GM12891 (cell line): ENCODE measurements around the gene EFCAB13.
A peak's percentile ranks its signal among the peaks of the same experiment; 100 is the strongest.
"Not testable (repeated sequence)": the region's sequence is repeated elsewhere in the genome, so short reads cannot be mapped to it uniquely, and the experiment has no call there.

Experiments used
- DNase-seq: peaks from one replicate; pipeline ENCODE4 v3.0.0; 2011; ENCODE audit warnings: low spot score; ENCODE audit not compliant: insufficient read length
- FAIRE-seq: peaks from 2 replicates; lab custom pipeline; 2011; peaks lifted over from hg19 to GRCh38; lab: Jason Lieb, UNC
- PAX5 ChIP-seq: IDR thresholded peaks from 2 replicates; pipeline ENCODE4 v1.6.1; 2011; ENCODE audit warnings: low read length, moderate library complexity, mild to moderate bottlenecking; ENCODE audit not compliant: insufficient read depth, severe bottlenecking
- POLR2A ChIP-seq: IDR thresholded peaks from 2 replicates; pipeline ENCODE4 v1.6.1; 2011; ENCODE audit warnings: low read depth, low read length, control low read depth
- POLR2AphosphoS5 ChIP-seq: IDR thresholded peaks from 2 replicates; pipeline ENCODE4 v1.6.1; 2011; ENCODE audit warnings: low read depth, low read length, control low read depth
- POU2F2 ChIP-seq: IDR thresholded peaks from 2 replicates; pipeline ENCODE4 v1.6.1; 2011; ENCODE audit warnings: low read depth, mild to moderate bottlenecking, control low read depth, low read length, moderate library complexity
- SPI1 ChIP-seq: IDR thresholded peaks from 2 replicates; pipeline ENCODE4 v1.6.1; 2011; ENCODE audit warnings: low read depth, low read length, control low read depth
- TAF1 ChIP-seq: IDR thresholded peaks from 2 replicates; pipeline ENCODE4 v1.6.1; 2011; ENCODE audit warnings: low read depth, low read length, control low read depth

EFCAB13 gene

GRCh38 chr17:47325176-47325575, 1.4 kb downstream of the EFCAB13 start:
- no peak for FAIRE-seq
- no peak for DNase-seq
- TF ChIP-seq POLR2AphosphoS5 = no peak

GRCh38 chr17:47330548-47330947, 6.8 kb downstream of the EFCAB13 start:
- FAIRE-seq (no peak), DNase-seq (no peak)
- no peak for TF ChIP-seq SPI1
- no peak for TF ChIP-seq POLR2AphosphoS5
- no peak for TF ChIP-seq POU2F2
- no peak for TF ChIP-seq TAF1
- TF ChIP-seq PAX5 = no peak
- TF ChIP-seq POLR2A = no peak

- no peak for FAIRE-seq
- TF ChIP-seq TAF1 (no peak), POLR2AphosphoS5 (no peak), POU2F2 (no peak), SPI1 (no peak), PAX5 (no peak), POLR2A (no peak)
- no peak for DNase-seq
These were observed 8.5 kb downstream of the EFCAB13 start for GRCh38 chr17:47332287-47332686.

GRCh38 chr17:47335101-47335936, 11.6 kb downstream of the EFCAB13 start:
- FAIRE-seq (no peak), DNase-seq (no peak)
- TF ChIP-seq POLR2AphosphoS5 (no peak), POLR2A (no peak), POU2F2 (no peak), PAX5 (no peak), SPI1 (no peak), TAF1 (no peak)

GRCh38 chr17:47338026-47338425, 14.3 kb downstream of the EFCAB13 start:
- FAIRE-seq = no peak
- TF ChIP-seq PAX5 = no peak
- TF ChIP-seq POU2F2 = no peak
- no peak for TF ChIP-seq TAF1
- no peak for TF ChIP-seq POLR2A
- no peak for TF ChIP-seq SPI1
- TF ChIP-seq POLR2AphosphoS5 = no peak
- DNase-seq = no peak

GRCh38 chr17:47352848-47353247, 29.1 kb downstream of the EFCAB13 start:
- FAIRE-seq (no peak), DNase-seq (no peak)
- TF ChIP-seq SPI1 = peak; percentile 47; the same call in 1 of the 2 replicates
- TF ChIP-seq POLR2A = no peak
- TF ChIP-seq TAF1 = no peak

- FAIRE-seq = no peak
- TF ChIP-seq POU2F2 (no peak), PAX5 (no peak), SPI1 (no peak), TAF1 (no peak), POLR2A (no peak), POLR2AphosphoS5 (no peak)
- no peak for DNase-seq
These were observed 34.9 kb downstream of the EFCAB13 start for GRCh38 chr17:47358652-47359051.

DNA sequence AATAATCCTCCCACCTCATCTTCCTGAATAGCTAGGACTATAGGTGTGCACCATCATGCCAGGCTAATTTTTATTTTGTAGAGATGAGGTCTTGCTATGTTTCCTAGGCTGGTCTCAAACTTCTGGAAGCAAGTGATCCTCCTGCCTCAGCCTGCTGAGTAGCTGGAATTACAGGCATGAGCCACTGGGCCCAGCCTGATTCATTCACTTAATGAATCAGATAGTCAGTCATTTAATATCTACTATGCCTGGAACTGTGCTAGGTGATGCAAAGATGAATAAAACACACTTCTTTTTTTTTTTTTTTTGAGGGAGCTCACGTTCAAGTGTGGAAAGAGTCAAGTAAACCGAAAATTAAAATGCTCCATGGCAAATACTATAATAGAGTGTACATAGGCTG, 39.4 kb downstream of the EFCAB13 start:
- FAIRE-seq (no peak), DNase-seq (no peak)
- no peak for TF ChIP-seq TAF1
- no peak for TF ChIP-seq POLR2AphosphoS5
- no peak for TF ChIP-seq PAX5
- no peak for TF ChIP-seq POU2F2
- no peak for TF ChIP-seq POLR2A
- TF ChIP-seq SPI1 = no peak

DNA sequence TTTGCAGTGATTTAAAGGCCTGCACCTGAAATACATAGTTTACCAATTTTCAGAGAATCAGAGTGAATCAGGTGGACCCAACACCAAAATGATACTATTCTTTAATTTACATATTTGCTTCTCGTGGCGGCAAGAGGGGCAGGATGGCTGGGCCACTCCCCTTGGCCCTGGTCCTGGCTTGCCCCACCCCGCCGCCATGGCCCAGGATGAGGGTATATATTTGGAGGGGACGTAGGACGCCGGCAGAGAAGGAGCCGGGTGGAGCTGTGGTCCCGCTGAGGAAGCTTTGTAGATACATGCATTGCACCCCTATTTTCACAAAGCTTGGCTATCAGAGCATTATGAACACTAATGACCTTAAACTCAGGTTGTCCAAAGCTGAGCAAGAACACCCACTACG, 43.5 kb downstream of the EFCAB13 start:
- DNase-seq (no peak), FAIRE-seq (no peak)
- TF ChIP-seq POLR2AphosphoS5 = no peak
- no peak for TF ChIP-seq PAX5
- TF ChIP-seq SPI1 = no peak
- no peak for TF ChIP-seq POU2F2
- no peak for TF ChIP-seq POLR2A
- no peak for TF ChIP-seq TAF1

DNA sequence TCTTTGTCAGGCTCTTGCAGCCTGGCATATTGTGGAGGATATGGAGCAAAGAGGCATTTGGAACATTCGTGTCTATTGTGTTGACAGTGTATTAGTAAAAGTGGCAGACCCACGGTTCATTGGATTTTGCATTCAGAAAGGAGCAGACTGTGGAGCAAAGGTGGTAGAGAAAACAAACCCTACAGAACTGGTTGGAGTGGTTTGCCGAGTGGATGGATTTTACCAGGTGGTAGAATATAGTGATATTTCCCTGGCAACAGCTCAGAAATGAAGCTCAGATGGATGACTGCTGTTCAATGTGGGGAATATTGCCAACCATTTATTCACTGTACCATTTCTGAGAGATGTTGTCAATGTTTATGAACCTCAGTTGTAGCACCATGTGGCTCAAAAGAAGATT, 44.5 kb downstream of the EFCAB13 start:
- TF ChIP-seq SPI1 = no peak
- no peak for TF ChIP-seq TAF1
- no peak for TF ChIP-seq POU2F2
- no peak for TF ChIP-seq POLR2A
- TF ChIP-seq POLR2AphosphoS5 = no peak
- no peak for TF ChIP-seq PAX5
- FAIRE-seq (no peak), DNase-seq (no peak)

- not testable (repeated sequence) for FAIRE-seq, DNase-seq
These were observed 47.1 kb downstream of the EFCAB13 start for GRCh38 chr17:47370899-47371298.
